NB4 (cell line): ENCODE measurements around the gene REXO1.

Source experiments
- DNase-seq: peaks from one replicate; pipeline ENCODE4 v3.0.0; 2010; ENCODE audit warnings: low read depth
- H3K4me3 ChIP-seq: one replicate; pipeline ENCODE4 v1.5.1; 2011; ENCODE audit warnings: mild to moderate bottlenecking, low read depth, low read length, moderate library complexity
- CTCF ChIP-seq: IDR thresholded peaks from one replicate; pipeline ENCODE4 v1.5.1; 2012; ENCODE audit warnings: low read depth, low read length
- MAX ChIP-seq: IDR thresholded peaks from 2 replicates; pipeline ENCODE4 v1.6.1; 2011; ENCODE audit warnings: low read depth, low read length
- MYC ChIP-seq: IDR thresholded peaks from 2 replicates; pipeline ENCODE4 v1.6.1; 2011; ENCODE audit warnings: low read depth, low read length
- POLR2A ChIP-seq: IDR thresholded peaks from 2 replicates; pipeline ENCODE4 v1.6.1; 2011; ENCODE audit warnings: mild to moderate bottlenecking; ENCODE audit not compliant: insufficient read length; ENCODE audit errors: extremely low read depth

The REXO1 gene

GRCh38 chr19:1796395-1797142 is 51.7 kb downstream of the REXO1 start:
- TF ChIP-seq MYC: no peak
- no peak for TF ChIP-seq POLR2A
- no peak for TF ChIP-seq CTCF
- no peak for TF ChIP-seq MAX
- H3K4me3 ChIP-seq: no peak overlapping the region
- DNase-seq: no peak

DNA sequence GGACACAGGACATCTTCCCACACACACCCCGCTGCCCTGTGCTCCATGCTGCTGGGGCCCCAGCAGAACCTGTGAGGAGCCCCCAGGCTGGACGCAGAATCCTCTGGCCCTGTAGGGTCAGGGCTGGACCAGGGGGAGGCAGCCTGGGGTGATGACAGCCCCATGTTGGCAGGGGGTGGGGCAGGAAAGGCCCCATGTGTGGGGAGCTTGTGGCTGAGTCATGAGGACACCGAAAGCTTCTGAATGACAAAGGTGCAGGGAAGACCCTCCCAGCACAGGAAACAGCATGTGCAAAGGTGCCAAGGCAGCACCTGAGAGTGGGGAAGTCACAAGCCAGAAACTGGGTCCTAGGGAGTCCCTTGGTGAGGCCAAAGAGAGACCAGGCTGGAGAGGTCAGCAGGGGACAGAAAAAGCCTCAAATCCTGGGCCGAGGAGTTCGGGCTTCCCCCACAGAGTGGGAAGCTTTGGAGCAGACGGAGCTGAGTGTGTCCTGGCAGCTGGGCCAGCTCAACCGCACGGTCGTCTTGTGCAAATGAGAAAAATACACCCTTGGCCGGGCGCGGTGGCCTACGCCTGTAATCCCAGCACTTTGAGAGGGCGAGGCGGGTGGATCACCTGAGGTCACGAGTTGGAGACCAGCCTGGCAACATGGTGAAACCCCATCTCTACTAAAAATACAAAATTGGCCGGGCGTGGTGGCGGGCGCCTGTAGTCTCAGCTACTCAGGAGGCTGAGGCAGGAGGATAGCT is 53.7 kb downstream of the REXO1 start:
- TF ChIP-seq MYC (no peak), POLR2A (no peak), MAX (0 out of 2 replicates have a peak, but pooled peaks have one; percentile 20)
- no peak overlapping the region for H3K4me3 ChIP-seq
- DNase-seq: no peak

DNA sequence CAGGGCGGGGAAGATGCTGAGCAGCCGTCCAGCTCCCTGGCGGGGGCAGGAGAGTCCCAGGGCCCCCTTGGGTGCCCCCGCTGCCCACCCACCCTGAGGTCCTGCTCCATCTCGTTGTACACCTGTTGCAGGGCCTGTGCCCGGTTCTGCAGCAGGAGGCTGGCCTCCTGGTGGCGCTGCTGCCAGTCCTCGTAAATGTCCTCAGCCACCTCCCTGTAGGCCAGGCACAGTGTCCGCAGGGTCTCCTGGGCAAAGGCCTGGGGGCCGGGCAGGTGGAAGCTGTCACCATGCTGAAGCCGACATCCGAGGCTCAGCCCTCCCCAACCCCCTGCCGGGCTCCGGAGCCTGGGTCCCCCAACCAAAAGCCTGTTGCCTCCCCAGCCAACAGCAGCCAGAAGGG is 56.4 kb downstream of the REXO1 start:
- no peak for DNase-seq
- no peak for TF ChIP-seq POLR2A
- TF ChIP-seq CTCF: no peak
- TF ChIP-seq MYC: no peak
- no peak for TF ChIP-seq MAX

DNA sequence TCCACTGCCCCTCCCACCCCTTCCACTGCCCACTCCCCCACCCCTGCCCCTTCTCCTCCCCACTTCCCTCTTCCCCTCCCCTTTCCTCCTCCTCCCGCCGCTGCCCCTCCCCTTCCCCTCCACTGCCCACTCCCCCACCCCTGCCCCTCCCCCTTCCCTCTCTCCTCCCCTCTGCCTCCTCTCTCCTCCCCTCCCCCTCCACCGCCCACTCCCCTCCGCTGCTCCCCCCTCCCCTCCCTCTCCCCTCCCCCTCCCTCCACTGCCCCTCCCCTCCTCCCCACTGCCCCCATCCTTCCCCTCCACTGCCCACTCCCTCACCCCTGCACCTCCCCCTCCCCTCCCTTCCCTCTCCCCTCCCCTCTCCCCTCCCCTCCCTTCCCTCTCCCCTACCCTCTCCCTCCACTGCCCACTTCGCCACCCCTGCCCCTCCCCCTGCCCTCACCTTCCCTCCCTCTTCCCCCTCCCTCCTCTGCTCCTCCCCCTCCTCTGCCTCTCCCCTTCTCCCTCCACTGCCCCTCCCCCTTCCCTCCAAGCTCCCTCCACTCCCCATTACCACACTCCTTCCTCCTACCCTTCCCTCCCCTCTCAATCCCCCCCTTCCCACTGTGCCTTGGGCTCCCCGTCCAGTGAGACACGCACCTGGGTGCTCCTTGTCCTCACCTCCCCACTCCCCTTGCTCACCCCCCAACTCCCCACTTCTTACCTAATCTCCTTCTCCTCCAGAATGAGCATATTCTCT is 58.1 kb downstream of the REXO1 start:
- TF ChIP-seq MAX (no peak), MYC (no peak), CTCF (no peak), POLR2A (no peak)
- no peak for DNase-seq
- no peak overlapping the region for H3K4me3 ChIP-seq

More for the DNA sequence above, 56.4 kb downstream of the REXO1 start:
- no peak overlapping the region for H3K4me3 ChIP-seq

DNA sequence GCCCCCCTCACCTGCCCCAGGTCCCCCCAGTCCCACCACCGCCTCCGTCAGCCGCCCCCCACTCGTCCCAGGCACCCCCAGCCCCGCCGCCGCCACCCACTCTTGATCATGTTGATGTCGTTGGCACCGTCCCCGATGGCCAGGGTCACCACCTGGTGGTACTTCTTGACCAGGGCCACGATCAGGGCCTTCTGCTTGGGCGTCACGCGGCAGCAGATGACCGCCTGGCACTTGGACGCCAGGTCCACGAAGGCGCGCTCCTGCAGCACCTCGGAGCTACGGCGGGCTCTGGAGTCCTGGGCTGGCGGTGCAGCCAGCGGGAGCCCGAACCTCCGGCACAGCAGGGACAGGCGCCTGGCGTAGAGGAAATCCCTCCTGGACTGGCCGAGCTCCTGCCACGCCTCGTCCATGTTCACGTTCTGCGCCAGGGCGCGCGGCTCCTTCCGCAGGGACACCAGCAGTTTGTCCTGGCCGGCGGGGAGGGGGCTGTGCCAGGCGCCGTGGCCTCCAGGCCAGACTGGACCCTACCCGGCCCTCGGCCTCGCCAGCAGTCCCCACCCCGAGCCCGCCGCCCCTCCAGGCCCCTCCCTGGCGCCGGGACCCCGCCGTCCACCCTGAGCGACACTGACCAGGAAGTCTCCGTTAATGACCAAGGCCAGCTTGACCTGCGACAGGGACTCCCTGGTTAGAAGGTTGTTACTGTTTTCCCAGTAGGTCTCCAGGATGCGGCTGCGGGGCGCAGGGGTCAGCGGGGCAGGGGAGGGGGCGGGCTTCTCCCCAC is 58.8 kb downstream of the REXO1 start:
- TF ChIP-seq MAX (no peak), MYC (no peak), POLR2A (no peak), CTCF (no peak)
- DNase-seq: no peak
- H3K4me3 ChIP-seq: no peak overlapping the region

DNA sequence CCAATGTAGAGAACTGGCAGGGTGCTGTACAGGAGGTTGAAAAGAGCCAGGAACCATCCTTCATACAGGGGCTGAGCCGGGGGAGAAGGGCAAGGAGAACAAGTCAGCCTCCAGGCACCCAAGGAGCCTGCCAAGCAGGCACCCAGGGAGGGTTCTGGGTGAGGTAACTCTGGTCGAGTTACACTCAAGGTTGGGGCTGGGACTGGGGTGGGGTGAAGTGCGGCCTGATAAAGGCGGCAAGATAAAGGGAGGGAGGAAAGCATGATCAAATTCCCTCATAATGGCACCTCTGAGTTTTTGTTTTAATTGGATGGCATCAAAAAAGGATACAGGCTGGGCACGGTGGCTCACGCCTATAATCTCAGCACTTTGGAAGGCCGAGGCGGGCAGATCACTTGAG is 61.2 kb downstream of the REXO1 start:
- H3K4me3 ChIP-seq: no peak overlapping the region
- TF ChIP-seq MYC (no peak), POLR2A (no peak), MAX (no peak), CTCF (no peak)
- DNase-seq: no peak
